GM18520 (cell line): Measurements from ENCODE around the gene TOLLIP.
A peak's percentile ranks its signal among the peaks of the same experiment; 100 is the strongest.
"Not testable (repeated sequence)": the region's sequence is repeated elsewhere in the genome, so short reads cannot be mapped to it uniquely, and the experiment has no call there.

Experiments used
- ATAC-seq: cut with Tn5 transposase; IDR thresholded peaks from one replicate; pipeline ENCODE4 v1.9.1; 2021; ENCODE audit not compliant: unreplicated experiment

The TOLLIP gene

GRCh38 chr11:1309498-1310317 is at the start of gene TOLLIP:
TOLLIP (minus strand) TSS chr11:1309632; CDS start chr11:1309498, 134 bp downstream.
- peak; percentile 74 for ATAC-seq

DNA sequence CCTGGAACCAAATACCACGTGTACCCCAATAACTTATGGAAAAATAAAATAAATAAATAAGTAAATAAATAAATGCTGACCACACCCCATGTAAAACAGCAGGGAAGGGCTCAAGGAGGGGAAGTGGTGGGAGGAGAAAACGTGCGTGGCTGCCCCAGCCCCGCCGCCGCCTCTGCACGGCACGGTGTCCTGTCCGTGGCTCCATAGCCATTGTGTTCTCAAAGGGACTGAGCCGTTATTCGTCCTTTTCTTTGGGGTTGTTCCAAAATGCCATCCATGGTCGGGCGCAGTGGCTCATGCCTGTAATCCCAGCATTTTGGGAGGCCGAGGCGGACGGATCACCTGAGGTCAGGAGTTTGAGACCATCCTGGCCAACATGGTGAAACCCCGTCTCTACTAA is 49.5 kb upstream of the TOLLIP start:
- not testable (repeated sequence) for ATAC-seq

DNA sequence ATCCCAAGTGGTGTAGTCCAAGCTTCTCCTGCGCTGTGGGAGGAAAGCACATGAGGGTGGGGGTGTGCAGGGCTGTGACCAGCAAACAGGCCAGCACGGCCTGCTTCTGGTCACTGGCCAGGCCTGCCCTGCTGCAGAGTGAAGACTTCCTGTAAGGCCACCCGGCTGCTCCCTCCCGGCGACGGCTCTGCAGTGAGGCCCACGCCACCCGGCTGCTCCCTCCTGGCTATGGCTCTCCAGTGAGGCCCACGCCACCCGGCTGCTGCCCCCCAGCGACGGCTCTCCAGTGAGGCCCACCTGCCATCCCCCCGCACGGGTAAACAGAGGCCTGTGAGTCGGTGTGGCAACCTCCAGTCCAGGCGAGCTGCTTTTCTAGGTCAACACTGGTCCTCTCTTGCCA is 48.9 kb upstream of the TOLLIP start:
- ATAC-seq = no peak

GRCh38 chr11:1356478-1356960 is 47.1 kb upstream of the TOLLIP start:
- ATAC-seq = no peak

GRCh38 chr11:1356007-1356435 is 46.6 kb upstream of the TOLLIP start:
- no peak for ATAC-seq

GRCh38 chr11:1354125-1354938 is 44.9 kb upstream of the TOLLIP start:
- ATAC-seq = no peak

- no peak for ATAC-seq
These were observed 44.1 kb upstream of the TOLLIP start for GRCh38 chr11:1353383-1354124.

DNA sequence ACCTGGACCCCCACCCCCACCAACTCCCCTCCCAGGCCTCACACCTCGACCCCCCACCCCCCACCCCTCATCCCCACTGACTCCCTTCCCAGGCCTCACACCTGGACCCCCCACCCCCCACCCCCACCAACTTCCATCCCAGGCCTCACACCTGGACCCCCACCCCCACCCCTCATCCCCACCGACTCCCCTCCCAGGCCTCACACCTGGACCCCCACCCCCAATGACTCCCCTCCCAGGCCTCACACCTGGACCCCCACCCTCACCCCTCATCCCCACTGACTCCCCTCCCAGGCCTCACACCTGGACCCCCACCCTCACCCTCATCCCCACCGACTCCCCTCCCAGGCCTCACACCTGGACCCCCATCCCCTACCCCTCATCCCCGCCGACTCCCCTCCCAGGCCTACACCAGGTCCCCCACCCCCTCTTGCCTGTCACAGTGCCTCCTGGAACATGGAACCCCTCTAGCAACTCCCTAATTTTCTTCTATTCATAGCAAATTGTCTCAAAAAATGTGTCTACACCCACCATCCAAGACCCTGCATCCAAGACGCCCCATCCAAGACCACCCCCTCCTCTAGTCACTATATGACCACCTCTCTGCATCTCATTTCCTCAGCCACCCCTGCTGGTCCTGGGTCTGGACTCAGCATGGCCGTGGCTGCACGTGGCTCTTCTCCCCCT is 43.4 kb upstream of the TOLLIP start:
- ATAC-seq = no peak

GRCh38 chr11:1351278-1351937 is 42.0 kb upstream of the TOLLIP start:
- ATAC-seq = no peak

GRCh38 chr11:1350086-1350725 is 40.8 kb upstream of the TOLLIP start:
- no peak for ATAC-seq

- ATAC-seq = no peak
These were observed 40.1 kb upstream of the TOLLIP start for GRCh38 chr11:1349327-1350041.

DNA sequence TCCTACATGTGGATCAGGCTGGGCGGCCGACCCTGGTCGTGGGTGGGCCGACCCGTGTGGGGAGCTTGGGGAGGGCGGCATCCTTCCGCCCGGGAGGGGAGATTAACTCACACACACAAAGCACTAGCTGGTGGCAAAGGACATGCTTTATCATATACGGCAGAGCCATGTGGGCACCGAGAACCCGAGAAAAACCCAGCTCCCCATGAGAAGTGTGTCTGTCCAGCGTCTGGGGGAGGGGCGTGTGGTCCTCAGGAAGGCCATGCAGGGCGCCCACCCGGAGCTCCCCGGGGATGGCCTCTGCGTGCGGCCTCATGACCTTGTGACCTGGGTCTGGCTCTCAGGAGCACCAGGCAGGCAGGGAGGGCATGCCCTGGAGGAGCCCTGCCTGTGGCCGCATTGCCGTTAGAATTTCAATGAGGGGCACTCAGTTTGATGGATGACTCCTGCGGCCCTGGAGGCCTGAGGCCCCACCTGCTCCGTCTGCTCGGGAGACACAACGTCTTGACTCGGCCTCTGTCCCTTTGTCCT is 39.4 kb upstream of the TOLLIP start:
- ATAC-seq = no peak

DNA sequence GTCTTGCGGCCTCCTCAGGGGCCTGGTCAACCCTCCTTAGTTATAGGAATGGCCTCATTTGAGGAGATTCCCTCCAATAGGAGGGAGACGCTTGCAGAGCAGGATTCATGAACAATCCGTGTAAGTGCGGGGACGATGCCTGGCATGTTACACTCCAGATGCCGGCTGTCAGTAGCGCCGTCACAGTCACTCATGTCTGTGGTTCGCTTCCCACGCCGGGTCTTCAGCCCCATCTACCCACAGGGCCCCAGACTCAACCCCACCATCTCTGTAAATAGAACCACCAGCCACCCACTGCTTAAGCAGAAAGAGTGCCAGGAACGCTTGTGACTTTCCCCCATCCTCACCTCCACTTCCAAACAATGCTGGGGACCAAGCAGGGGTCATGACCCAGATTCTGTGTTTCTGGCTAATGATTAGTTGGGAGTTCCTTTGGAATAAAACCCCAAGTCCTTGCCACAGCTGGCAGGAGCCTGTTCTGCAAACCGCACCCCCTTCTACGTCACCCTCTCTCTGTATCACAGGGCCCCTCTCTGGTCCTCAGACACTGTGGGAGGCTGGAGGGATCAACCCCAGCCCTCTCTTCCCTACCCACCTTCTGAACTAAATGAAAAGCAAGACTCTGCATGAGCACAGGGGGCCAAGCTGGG is 38.8 kb upstream of the TOLLIP start:
- no peak for ATAC-seq

- not testable (repeated sequence) for ATAC-seq
These were observed 38.1 kb upstream of the TOLLIP start for GRCh38 chr11:1347411-1347999.

DNA sequence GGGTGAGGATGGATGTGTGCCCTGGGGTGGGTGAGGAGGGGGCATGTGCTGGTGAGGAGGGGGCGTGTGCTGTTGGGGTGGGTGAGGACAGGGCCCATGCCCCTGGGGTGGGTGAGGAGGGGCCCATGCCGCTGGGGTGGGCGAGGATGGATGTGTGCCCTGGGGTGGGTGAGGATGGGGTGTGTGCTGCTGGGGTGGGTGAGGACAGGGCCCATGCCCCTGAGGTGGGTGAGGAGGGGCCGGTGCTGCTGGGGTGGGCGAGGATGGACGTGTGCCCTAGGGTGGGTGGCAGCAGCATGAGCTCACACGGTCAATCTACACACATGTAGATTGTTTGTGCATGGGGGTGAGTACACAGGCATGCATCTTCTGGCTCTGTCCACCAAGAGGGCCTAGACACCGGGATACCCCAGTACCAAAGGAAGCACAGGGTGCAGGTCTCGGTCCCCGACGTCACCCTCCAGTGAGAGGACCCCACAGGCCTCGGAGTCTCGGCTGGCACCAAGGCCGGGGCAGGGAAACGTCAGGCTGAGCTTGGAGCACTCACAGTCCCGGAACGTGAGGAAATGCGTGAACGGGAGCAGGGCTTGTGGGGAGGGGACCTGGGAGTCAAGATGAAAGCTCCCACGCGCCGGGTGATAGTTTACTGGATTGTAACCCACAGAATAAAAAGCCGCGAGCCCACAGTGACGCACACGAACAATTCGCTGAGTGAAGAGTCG is 37.4 kb upstream of the TOLLIP start:
- ATAC-seq = no peak

DNA sequence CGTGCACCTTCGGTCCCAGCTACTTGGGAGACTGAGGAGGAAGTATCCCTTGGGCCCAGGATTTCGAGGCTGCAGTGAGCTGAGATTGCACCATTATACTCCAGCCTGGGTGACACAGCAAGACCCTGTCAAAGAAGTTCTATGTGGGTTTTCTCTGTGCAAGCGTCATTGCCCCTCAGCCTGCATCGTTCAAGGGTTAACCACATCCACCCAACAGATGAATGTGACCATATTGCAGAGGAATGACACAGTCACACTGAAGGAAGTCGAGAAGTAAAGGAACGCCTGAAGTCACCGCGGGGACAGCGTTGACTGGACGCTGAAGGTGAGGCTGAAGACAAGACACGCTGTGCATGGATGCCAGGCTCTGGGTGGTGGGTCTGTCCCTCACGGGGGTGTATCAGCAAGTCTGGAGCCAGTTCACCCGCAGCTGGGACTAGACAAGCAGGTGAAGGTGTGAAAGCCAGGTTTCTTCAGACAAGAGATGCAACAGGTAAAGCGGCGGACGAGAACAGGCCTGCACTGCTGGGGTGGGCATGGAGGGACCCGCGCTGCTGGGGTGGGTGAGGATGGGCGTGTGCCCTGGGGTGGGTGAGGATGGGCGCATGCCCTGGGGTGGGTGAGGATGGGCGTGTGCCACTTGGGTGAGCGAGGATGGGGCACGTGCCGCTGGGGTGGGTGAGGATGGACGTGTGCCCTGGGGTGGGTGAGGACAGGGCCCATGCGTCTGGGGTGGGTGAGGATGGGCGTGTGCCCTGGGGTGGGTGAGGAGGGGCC is 36.5 kb upstream of the TOLLIP start:
- no peak for ATAC-seq
